H7 (cell line): ENCODE measurements around the gene SORBS2. TPM values are rescaled to one million over a fixed set of nuclear protein-coding genes. Genes with fewer than 3 reads are reported as not detected.

Experiments used
- DNase-seq: peaks from one replicate; pipeline ENCODE4 v3.0.0; 2012
- H3K27me3 ChIP-seq: 2 replicates; pipeline ENCODE4 v1.6.0; 2011; ENCODE audit warnings: mild to moderate bottlenecking, low read length; ENCODE audit not compliant: control insufficient read depth, insufficient read depth
- H3K36me3 ChIP-seq: replicated peaks from 2 replicates; pipeline ENCODE4 v1.5.1; 2011; ENCODE audit warnings: low read length; ENCODE audit not compliant: control insufficient read depth, insufficient read depth
- H3K4me3 ChIP-seq: 2 replicates; pipeline ENCODE4 v1.5.1; 2011; ENCODE audit warnings: low read depth, mild to moderate bottlenecking, control low read depth, low read length, moderate library complexity; ENCODE audit not compliant: insufficient read depth
- total RNA-seq: library from RNA; depleted of rRNA; stranded (reverse); fragments of >200 nt; shearing (Covaris generic); gene quantifications from 2 replicates; pipeline ENCODE4 v1.2.3, GENCODE V29; 2014

SORBS2 gene
- total RNA-seq, 1 experiment from 2014 or later = 6.8 TPM

DNA sequence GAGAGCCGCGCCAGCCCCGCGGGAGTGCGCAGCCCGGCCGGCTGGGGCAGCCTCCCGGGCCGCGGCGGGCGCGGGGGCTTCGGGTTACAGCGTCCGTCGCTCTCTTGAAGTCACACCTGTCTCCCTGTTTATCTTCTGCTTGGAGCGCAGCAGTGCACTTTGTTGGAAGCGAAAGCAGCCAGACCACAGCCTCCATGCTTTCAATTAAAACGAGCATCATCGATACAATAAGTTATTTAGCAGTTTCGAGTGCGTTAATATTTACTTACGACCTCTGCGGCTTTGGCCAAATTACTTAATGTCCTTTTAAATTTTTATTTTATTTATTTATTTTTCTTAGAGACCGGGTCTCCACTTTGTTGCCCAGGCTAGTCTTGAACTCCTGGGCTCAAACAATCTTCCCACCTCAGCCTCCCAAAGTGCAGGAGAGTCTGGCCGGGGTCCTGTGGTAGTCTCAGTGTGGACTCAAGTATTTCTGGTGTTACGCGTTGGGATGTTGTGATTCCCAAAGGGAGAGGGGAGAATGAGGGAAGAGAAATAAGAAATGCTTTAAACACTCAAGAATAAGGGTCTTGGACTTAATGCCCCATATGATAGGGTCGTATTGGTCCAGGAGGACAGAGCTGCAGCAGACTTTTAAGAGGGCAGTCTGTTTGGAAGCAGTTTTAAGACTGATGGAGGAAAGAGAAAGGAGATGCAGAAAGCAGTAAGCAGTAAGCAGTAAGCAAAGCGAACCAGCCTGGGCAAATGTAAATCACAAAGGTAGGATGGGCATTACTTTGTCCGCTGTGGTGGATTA is 276.2 kb downstream of the SORBS2 start:
- Histone ChIP-seq H3K36me3 (no peaks in the 10 kb centered on the region), H3K4me3 (peak overlapping the region; percentile 69), H3K27me3 (peaks cover 31% of the 10 kb centered on the region)
- DNase-seq = peak; percentile 30
